Activated B cell treated with CpG ODN at 0.5 μM for 24 hours (primary cell): ENCODE results near the gene PRG2. TPM values are rescaled to one million over a fixed set of nuclear protein-coding genes. Genes with fewer than 3 reads are reported as not detected.

Experiments used
- ATAC-seq: fragments of 200-7000 bp; cut with Tn5 transposase; one replicate; pipeline ENCODE4 v1.10.0; 2021; ENCODE audit warnings: low read depth, mild to moderate bottlenecking, moderate library complexity
- CTCF ChIA-PET: fragments of 350-600 bp; sonication (Branson Sonifier 250); formaldehyde crosslinking; loops from one replicate; lab custom pipeline; 2021; ENCODE audit warnings: antibody characterized with exemption; lab: Charles Lee
- POLR2A ChIA-PET: fragments of 350-600 bp; sonication (Branson Sonifier 250); formaldehyde crosslinking; loops from one replicate; lab custom pipeline; 2021; ENCODE audit warnings: antibody characterized with exemption; lab: Charles Lee
- DNase-seq: peaks from one replicate; pipeline ENCODE4 v3.0.0; 2022
- H3K27ac Mint-ChIP-seq: one replicate; pipeline ENCODE4 v1.8.0; 2020; ENCODE audit warnings: mixed read lengths
- H3K27me3 Mint-ChIP-seq: one replicate; pipeline ENCODE4 v1.8.0; 2021; ENCODE audit warnings: mixed read lengths
- H3K36me3 Mint-ChIP-seq: one replicate; pipeline ENCODE4 v1.8.0; 2021; ENCODE audit warnings: low read depth, mixed read lengths
- H3K4me1 Mint-ChIP-seq: one replicate; pipeline ENCODE4 v1.8.0; 2021; ENCODE audit warnings: mixed read lengths
- H3K4me3 Mint-ChIP-seq: one replicate; pipeline ENCODE4 v1.8.0; 2020; ENCODE audit warnings: mild to moderate bottlenecking, mixed read lengths
- H3K9me3 Mint-ChIP-seq: one replicate; pipeline ENCODE4 v1.8.0; 2020; ENCODE audit warnings: mixed read lengths
- CTCF ChIP-seq: fragments of 200-600 bp; IDR thresholded peaks from one replicate; pipeline ENCODE4 v1.8.0; 2022; ENCODE audit warnings: antibody characterized with exemption, mild to moderate bottlenecking
- intact Hi-C: fragments of 100-400 bp; cut with micrococcal nuclease; formaldehyde crosslinking; loops from one replicate; pipeline ENCODE4 v1.15.1; 2024
- total RNA-seq: library from RNA; stranded (reverse); gene quantifications from 2 replicates; pipeline ENCODE4 v1.2.3, GENCODE V29; 2022

PRG2 gene
- total RNA-seq, 1 donor from 2014 or later = 1.1 TPM

- Mint-ChIP-seq H3K36me3 (no peaks in the 10 kb centered on the region), H3K27me3 (no peaks in the 10 kb centered on the region), H3K9me3 (no peaks in the 10 kb centered on the region), H3K27ac (no peak overlapping the region), H3K4me1 (no peaks in the 10 kb centered on the region), H3K4me3 (no peak overlapping the region)
- DNase-seq (no peak), ATAC-seq (no peak)
- POLR2A ChIA-PET = interaction anchor here (0.6 kb wide), 1 partner anchor 11 kb away, joined by 3 read pairs; no protein-coding TSS in a partner anchor
- intact Hi-C loops = no loop called here
- CTCF ChIA-PET = no interaction called here
- no peak for TF ChIP-seq CTCF
These were observed 1.1 kb upstream of the PRG2 start for GRCh38 chr11:57391539-57391938.

GRCh38 chr11:57391111-57391510, 661 bp upstream of the PRG2 start:
- Mint-ChIP-seq H3K27me3 (no peaks in the 10 kb centered on the region), H3K4me1 (no peaks in the 10 kb centered on the region), H3K27ac (no peak overlapping the region), H3K9me3 (no peaks in the 10 kb centered on the region), H3K4me3 (no peak overlapping the region), H3K36me3 (no peaks in the 10 kb centered on the region)
- no peak for TF ChIP-seq CTCF
- ChIA-PET CTCF (no interaction called here), POLR2A (no interaction called here)
- ATAC-seq = no peak
- no peak for DNase-seq
- intact Hi-C loops = no loop called here

GRCh38 chr11:57387289-57388030, 3.0 kb downstream of the PRG2 start:
- POLR2A ChIA-PET = interaction anchor here (1.0 kb wide), 1 partner anchor 21 kb away, joined by 3 read pairs; no protein-coding TSS in a partner anchor
- H3K27ac Mint-ChIP-seq = no peak overlapping the region
- no peak overlapping the region for H3K4me3 Mint-ChIP-seq
- DNase-seq = no peak
- ATAC-seq = no peak
- CTCF ChIA-PET = no interaction called here
- H3K36me3 Mint-ChIP-seq = no peaks in the 10 kb centered on the region
- H3K27me3 Mint-ChIP-seq = peaks cover 3% of the 10 kb centered on the region
- intact Hi-C loops = no loop called here
- TF ChIP-seq CTCF = no peak
- H3K9me3 Mint-ChIP-seq = no peaks in the 10 kb centered on the region
- no peaks in the 10 kb centered on the region for H3K4me1 Mint-ChIP-seq

- intact Hi-C loops = no loop called here
- no peak overlapping the region for H3K4me3 Mint-ChIP-seq
- no peaks in the 10 kb centered on the region for H3K9me3 Mint-ChIP-seq
- no peaks in the 10 kb centered on the region for H3K4me1 Mint-ChIP-seq
- POLR2A ChIA-PET = no interaction called here
- no peak for TF ChIP-seq CTCF
- peaks cover 7% of the 10 kb centered on the region for H3K27me3 Mint-ChIP-seq
- DNase-seq (no peak), ATAC-seq (no peak)
- no peaks in the 10 kb centered on the region for H3K36me3 Mint-ChIP-seq
- no peak overlapping the region for H3K27ac Mint-ChIP-seq
- CTCF ChIA-PET = no interaction called here
These were observed 4.1 kb downstream of the PRG2 start for GRCh38 chr11:57386178-57386940.

GRCh38 chr11:57380975-57381374, 9.5 kb downstream of the PRG2 start, which contains the start of gene PRG3:
TSS of gene PRG3 (minus strand) at chr11:57381150. CDS start at chr11:57380708, 442 bp downstream.
- ATAC-seq (no peak), DNase-seq (no peak)
- H3K27ac Mint-ChIP-seq = no peak within 1 kb of the TSS
- no peaks in the 10 kb centered on the region for H3K9me3 Mint-ChIP-seq
- ChIA-PET POLR2A (interaction anchor here (0.6 to 0.7 kb wide), 2 partner anchors 11 to 76 kb away, joined by 3 read pairs; no protein-coding TSS in a partner anchor), CTCF (no interaction called here)
- peaks cover 21% of the 10 kb centered on the region for H3K27me3 Mint-ChIP-seq
- intact Hi-C loops = no loop called here
- no peak within 1 kb of the TSS for H3K4me3 Mint-ChIP-seq
- no peaks in the 10 kb centered on the region for H3K4me1 Mint-ChIP-seq
- no peak for TF ChIP-seq CTCF
- no peaks in the 10 kb centered on the region for H3K36me3 Mint-ChIP-seq
